Nephron (organoid): ENCODE data around the gene TRPV3.

Experiments
- H3K27ac Mint-ChIP-seq, 3 experiments: 2 replicates each; pipeline ENCODE4 v1.8.0; 2020; ENCODE audit warnings: mixed read lengths in 3 of 3, mild to moderate bottlenecking in 2 of 3, moderate library complexity in 1 of 3
- H3K27me3 Mint-ChIP-seq: 2 replicates; pipeline ENCODE4 v1.8.0; 2021; ENCODE audit warnings: low read depth, mild to moderate bottlenecking, moderate library complexity, mixed read lengths
- H3K36me3 Mint-ChIP-seq: 2 replicates; pipeline ENCODE4 v1.8.0; 2020; ENCODE audit warnings: low read depth, mixed read lengths
- H3K4me1 Mint-ChIP-seq: 2 replicates; pipeline ENCODE4 v1.8.0; 2020; ENCODE audit warnings: mixed read lengths
- H3K4me3 Mint-ChIP-seq, 3 experiments: 2 replicates each; pipeline ENCODE4 v1.8.0; 2020; ENCODE audit warnings: mild to moderate bottlenecking in 3 of 3, mixed read lengths in 3 of 3, moderate library complexity in 2 of 3
- H3K9me3 Mint-ChIP-seq: 2 replicates; pipeline ENCODE4 v1.8.0; 2020; ENCODE audit warnings: mixed read lengths
- TF ChIP-seq, protein P1 (sequence below), 3 experiments: fragments of 200-600 bp; sonication (generic); IDR thresholded peaks; one replicate each; pipeline ENCODE4 v1.5.0; 2021; ENCODE audit warnings: antibody characterized with exemption in 3 of 3; ENCODE audit not compliant: unreplicated experiment in 3 of 3

The TRPV3 gene

GRCh38 chr17:3547628-3548027 is 10.0 kb downstream of the TRPV3 start:
- H3K4me3 Mint-ChIP-seq = no peak overlapping the region
- peaks cover 7% of the 10 kb centered on the region for H3K4me1 Mint-ChIP-seq
- peaks cover 11% of the 10 kb centered on the region for H3K27me3 Mint-ChIP-seq
- no peaks in the 10 kb centered on the region for H3K36me3 Mint-ChIP-seq
- TF ChIP-seq, protein P1, sequence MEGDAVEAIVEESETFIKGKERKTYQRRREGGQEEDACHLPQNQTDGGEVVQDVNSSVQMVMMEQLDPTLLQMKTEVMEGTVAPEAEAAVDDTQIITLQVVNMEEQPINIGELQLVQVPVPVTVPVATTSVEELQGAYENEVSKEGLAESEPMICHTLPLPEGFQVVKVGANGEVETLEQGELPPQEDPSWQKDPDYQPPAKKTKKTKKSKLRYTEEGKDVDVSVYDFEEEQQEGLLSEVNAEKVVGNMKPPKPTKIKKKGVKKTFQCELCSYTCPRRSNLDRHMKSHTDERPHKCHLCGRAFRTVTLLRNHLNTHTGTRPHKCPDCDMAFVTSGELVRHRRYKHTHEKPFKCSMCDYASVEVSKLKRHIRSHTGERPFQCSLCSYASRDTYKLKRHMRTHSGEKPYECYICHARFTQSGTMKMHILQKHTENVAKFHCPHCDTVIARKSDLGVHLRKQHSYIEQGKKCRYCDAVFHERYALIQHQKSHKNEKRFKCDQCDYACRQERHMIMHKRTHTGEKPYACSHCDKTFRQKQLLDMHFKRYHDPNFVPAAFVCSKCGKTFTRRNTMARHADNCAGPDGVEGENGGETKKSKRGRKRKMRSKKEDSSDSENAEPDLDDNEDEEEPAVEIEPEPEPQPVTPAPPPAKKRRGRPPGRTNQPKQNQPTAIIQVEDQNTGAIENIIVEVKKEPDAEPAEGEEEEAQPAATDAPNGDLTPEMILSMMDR (IDR thresholded peaks at IDR 0.05; ENCODE audit: unreplicated experiment in 3 of 3) = no peak
- H3K9me3 Mint-ChIP-seq = peaks cover 6% of the 10 kb centered on the region
- no peak overlapping the region for H3K27ac Mint-ChIP-seq

- H3K36me3 Mint-ChIP-seq = no peaks in the 10 kb centered on the region
- TF ChIP-seq, protein P1 (IDR thresholded peaks at IDR 0.05; ENCODE audit: unreplicated experiment in 3 of 3) = no peak
- peaks cover 11% of the 10 kb centered on the region for H3K27me3 Mint-ChIP-seq
- H3K9me3 Mint-ChIP-seq = peaks cover 6% of the 10 kb centered on the region
- no peak overlapping the region for H3K27ac Mint-ChIP-seq
- no peak overlapping the region for H3K4me3 Mint-ChIP-seq
- peaks cover 7% of the 10 kb centered on the region for H3K4me1 Mint-ChIP-seq
Measured at GRCh38 chr17:3546997-3547396, 10.6 kb downstream of the TRPV3 start.

DNA sequence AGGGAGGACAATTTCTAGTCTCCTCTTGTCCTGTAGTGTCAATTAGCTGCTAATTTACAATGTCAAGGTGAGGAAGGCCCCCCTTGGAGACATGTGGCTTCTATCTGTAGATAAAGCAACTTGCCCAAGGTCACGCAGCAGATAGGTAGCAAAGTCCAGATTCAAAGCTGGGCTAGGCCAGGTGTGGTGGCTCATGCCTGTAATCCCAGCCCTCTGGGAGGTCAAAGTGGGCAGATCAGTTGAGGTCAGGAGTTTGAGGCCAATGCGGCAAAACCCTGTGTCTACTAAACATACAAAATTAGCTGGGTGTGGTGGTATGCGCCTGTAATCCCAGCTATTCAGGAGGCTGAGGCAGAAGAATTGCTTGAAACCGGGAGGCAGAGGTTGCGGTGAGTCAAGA is 11.1 kb downstream of the TRPV3 start:
- H3K4me1 Mint-ChIP-seq = peaks cover 7% of the 10 kb centered on the region
- peaks cover 6% of the 10 kb centered on the region for H3K9me3 Mint-ChIP-seq
- H3K27me3 Mint-ChIP-seq = peaks cover 11% of the 10 kb centered on the region
- no peak overlapping the region for H3K27ac Mint-ChIP-seq
- H3K4me3 Mint-ChIP-seq = no peak overlapping the region
- TF ChIP-seq, protein P1 (IDR thresholded peaks at IDR 0.05; ENCODE audit: unreplicated experiment in 3 of 3) = no peak
- no peaks in the 10 kb centered on the region for H3K36me3 Mint-ChIP-seq

- Mint-ChIP-seq H3K9me3 (peaks cover 6% of the 10 kb centered on the region), H3K27me3 (peaks cover 7% of the 10 kb centered on the region), H3K4me1 (peaks cover 7% of the 10 kb centered on the region), H3K27ac (no peak overlapping the region), H3K4me3 (no peak overlapping the region), H3K36me3 (no peaks in the 10 kb centered on the region)
- TF ChIP-seq, protein P1 (IDR thresholded peaks at IDR 0.05; ENCODE audit: unreplicated experiment in 3 of 3) = no peak
Measured at GRCh38 chr17:3545151-3545550, 12.5 kb downstream of the TRPV3 start.

GRCh38 chr17:3544365-3544764 is 13.2 kb downstream of the TRPV3 start:
- Mint-ChIP-seq H3K27ac (no peak overlapping the region), H3K4me3 (no peak overlapping the region), H3K27me3 (peaks cover 7% of the 10 kb centered on the region), H3K4me1 (peaks cover 7% of the 10 kb centered on the region), H3K36me3 (no peaks in the 10 kb centered on the region), H3K9me3 (peaks cover under 1% of the 10 kb centered on the region)
- TF ChIP-seq, protein P1 (IDR thresholded peaks at IDR 0.05; ENCODE audit: unreplicated experiment in 3 of 3) = no peak

- Mint-ChIP-seq H3K9me3 (no peaks in the 10 kb centered on the region), H3K36me3 (no peaks in the 10 kb centered on the region), H3K4me3 (no peak overlapping the region), H3K27ac (peak overlapping the region in 1 of 3 experiments; percentile 20), H3K4me1 (peaks cover 7% of the 10 kb centered on the region), H3K27me3 (peaks cover 7% of the 10 kb centered on the region)
- TF ChIP-seq, protein P1 (IDR thresholded peaks at IDR 0.05; ENCODE audit: unreplicated experiment in 3 of 3) = no peak
Measured at GRCh38 chr17:3543453-3543852, 14.2 kb downstream of the TRPV3 start.
